GM19043 (cell line): Measurements from ENCODE around the gene MUSK.

Source experiments
- ATAC-seq: cut with Tn5 transposase; IDR thresholded peaks from one replicate; pipeline ENCODE4 v1.9.1; 2021; ENCODE audit warnings: low read depth; ENCODE audit not compliant: unreplicated experiment

Gene MUSK

GRCh38 chr9:110844121-110844520, 175.5 kb downstream of the MUSK start:
- no peak for ATAC-seq

GRCh38 chr9:110846215-110846614, 177.6 kb downstream of the MUSK start:
- no peak for ATAC-seq

GRCh38 chr9:110847671-110848070, 179.1 kb downstream of the MUSK start:
- no peak for ATAC-seq

GRCh38 chr9:110850401-110851135, 182.0 kb downstream of the MUSK start:
- ATAC-seq: no peak
